Measurements from ENCODE around the gene HCN4.

HCN4 gene

GRCh38 chr15:73291441-73291840, 77.3 kb downstream of the HCN4 start:
- DNase-seq, result no peak

- no peak for DNase-seq
These were observed 81.7 kb downstream of the HCN4 start for GRCh38 chr15:73287019-73287418.

GRCh38 chr15:73286311-73286710, 82.4 kb downstream of the HCN4 start:
- no peak for DNase-seq

- peak; percentile 25 for DNase-seq
These were observed 84.6 kb downstream of the HCN4 start for GRCh38 chr15:73284090-73284716.

GRCh38 chr15:73283366-73283962, 85.3 kb downstream of the HCN4 start:
- no peak for DNase-seq

- DNase-seq, result no peak
These were observed 86.0 kb downstream of the HCN4 start for GRCh38 chr15:73282567-73283365.

GRCh38 chr15:73275862-73276261, 92.9 kb downstream of the HCN4 start:
- no peak for DNase-seq

- DNase-seq, result peak; percentile 54
These were observed 95.4 kb downstream of the HCN4 start for GRCh38 chr15:73273181-73274002.

- DNase-seq, result no peak
These were observed 98.2 kb downstream of the HCN4 start for GRCh38 chr15:73270366-73271097.

Measured in fibroblast of skin of right quadriceps (primary cell).